Muscle of arm (tissue), 12 donors: ENCODE results near the gene KCNK5. TPM values are rescaled to one million over a fixed set of nuclear protein-coding genes. Genes with fewer than 3 reads are reported as not detected.

ENCODE experiments used
- DNase-seq: peaks from one replicate; pipeline ENCODE4 v3.0.0-alpha.2; 2013
- polyA plus RNA-seq, 12 donors: library from polyadenylated mRNA; unstranded; fragments of 120-200 nt; gene quantifications; one replicate each; pipeline ENCODE4 v1.2.1, GENCODE V29; 2013; ENCODE audit not compliant: insufficient read length in 12 of 12

The KCNK5 gene
- polyA plus RNA-seq, 12 donors: 0.75 to 7.3 (median 1.5) TPM; not detected in 1

DNA sequence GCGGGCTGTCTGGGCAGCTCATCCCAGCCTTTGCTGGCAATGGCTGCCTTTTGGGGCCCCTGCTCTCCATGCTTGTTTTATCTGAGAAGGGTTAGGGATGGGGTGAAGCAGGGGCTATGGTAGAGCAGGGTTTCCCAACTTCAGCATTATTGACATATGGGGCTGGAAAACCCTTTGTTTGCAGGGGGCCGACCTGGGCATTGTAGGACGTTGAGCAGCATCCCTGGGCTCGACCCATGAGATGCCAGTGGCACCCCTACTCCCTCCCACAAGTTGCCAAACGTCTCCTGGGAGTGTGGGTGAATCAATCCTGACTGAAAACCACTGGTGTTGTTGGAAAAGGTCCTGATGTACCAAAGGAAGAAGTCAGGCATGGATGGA, 56.9 kb downstream of the KCNK5 start:
- no peak for DNase-seq

DNA sequence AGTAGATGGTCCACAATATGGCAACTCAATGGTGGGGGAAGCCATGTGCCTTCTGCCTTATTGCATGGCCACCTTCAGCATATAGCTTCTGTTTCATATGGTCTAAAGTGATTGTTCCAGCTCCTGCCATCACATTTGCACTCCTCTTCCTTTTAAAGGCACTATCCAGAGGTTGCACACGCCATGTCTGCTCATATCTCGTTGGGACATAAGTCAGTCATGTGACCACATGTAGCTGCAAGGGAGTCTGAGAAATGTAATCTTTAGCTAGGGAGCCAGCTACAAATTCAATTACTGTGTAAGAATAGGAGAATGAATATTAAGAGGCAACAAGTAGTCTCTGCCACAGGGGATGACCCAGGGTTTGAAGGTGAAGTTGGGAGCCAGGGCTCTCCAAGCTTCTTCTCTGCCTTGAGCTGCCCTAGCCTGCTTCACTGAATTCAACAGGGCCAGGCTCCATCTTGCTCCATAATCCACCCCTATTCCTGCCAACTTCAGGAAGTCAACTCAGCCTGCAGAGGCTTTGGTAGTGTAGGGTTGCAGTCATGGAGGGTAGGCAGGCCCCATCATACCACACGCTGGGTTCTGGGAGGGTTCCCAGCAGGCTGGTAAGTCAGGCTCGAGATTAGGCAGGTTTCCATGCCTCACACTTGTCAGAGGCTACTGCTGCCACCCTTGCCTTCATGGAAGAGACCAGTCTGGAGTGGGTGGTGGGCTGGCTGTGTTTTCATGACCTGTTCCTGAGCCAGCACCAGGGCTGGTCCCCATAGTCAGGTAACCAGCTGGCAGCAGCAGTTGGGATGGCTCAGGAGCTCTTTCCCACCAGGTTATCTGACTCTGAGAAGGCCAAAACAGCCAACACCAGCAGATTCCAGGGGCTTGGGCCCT, 57.5 kb downstream of the KCNK5 start:
- DNase-seq: no peak

DNA sequence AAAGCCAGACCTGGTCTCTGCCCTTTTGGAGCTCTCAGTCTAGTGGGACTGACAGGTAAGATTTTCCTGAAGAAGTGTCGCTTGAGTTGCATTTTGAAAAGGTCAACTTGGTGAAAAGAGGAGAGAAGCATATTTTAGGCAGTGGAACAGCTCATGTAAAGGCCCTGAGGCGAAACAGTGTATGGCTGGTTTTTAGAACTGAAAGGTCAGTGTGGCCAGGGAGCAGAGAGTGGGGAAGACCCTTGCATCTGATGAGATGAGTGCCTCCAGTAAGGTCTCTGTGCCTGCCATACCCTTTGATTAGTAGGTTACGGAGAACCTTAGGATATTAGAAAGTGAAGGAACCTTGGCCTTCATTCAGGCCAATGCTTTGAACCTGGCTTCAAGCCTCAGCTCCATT, 58.4 kb downstream of the KCNK5 start:
- no peak for DNase-seq

DNA sequence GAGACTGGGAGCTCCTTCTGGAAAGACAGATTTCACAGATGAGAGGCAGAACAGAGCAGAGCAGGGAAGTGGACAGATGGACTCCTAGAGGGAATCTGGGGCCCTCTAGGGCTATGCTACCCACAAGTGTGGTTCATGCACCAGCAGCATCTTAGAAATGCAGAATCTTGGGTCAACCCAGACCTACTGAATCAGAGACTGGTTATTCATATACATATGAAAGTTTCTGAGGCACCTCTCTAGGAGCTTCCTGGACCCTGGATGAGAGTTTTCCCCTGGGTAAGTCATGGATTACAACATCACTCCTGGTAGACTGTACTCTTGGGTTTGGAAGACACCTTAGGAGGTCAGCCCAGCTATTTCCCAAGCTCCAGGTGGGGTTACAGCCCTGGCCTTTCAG, 58.9 kb downstream of the KCNK5 start:
- DNase-seq: no peak

DNA sequence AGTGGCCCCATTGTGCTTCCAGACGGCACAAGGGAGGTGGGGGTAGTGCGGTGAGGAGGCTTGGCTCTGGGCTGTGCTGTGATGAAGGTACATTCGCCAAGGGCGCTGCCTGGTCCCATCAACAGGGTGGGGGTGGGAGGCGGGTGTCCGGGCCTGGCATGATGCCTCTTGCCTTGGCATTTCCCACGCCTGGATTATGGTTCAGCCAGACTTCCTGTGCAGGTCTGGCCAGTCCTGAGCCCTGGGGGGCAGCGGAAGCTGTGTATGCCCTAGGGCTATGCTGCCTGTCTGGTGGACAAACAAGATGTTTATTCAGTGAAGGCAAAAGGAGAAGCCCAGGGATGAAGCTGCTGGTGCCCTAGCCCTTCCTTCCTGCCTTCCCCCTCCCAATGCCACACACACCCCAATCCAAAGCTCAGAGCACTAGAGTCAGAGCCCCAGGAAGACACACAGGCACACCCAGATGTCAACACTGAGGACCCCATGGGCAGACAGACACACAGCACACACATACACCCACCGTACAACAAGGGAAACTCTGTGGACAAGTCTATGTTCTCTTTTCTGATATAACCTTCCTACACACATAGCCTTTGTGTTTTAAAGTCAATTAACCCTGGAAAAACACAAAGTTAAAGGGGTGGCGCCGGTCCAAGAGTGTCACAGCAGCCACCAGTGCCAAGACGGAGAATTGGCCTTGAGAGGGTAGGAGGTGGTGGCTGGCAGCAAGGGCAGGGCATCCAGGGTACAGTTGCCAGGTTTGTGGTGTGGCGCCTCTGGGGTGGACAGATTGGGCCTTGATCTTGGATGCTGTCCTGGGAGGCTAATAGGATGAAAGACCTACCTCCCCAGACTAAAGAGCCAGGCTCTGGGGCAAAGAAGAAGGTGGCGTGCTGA, 59.6 kb downstream of the KCNK5 start:
- no peak for DNase-seq

DNA sequence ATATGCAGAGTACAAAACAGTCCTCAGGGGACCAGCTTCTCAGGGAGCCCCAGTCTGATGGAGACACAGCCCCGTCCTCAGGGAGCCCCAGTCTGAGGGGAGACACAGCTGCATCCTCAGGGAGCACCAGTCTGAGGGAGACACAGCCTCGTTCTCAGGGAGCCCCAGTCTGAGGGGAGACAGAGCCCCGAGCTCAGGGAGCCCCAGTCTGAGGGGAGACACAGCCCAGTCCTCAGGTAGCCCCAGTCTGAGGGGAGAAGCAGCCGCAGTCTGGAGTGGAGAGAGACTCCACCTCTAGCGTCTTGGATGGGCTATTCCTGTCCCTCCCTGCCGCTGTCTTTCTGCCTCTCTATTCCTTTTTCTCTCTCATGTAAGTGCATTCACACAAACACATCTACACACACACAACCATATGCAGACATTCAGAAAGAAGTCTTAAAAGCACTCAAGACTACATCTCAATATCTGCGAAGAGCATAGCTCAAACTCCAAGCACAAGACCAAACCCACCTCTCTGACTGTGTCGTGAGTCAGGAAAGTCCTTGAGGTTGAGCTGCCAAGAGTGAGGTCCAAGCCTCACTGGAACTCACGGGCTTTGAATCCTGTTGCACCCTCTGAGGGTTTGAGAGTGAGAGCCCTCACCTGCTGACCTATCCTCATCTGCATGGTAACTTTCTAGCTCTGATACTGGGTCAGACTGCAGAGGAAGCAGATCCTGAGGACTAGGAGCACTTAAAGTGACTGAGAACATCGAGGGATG, 61.2 kb downstream of the KCNK5 start:
- DNase-seq: no peak

DNA sequence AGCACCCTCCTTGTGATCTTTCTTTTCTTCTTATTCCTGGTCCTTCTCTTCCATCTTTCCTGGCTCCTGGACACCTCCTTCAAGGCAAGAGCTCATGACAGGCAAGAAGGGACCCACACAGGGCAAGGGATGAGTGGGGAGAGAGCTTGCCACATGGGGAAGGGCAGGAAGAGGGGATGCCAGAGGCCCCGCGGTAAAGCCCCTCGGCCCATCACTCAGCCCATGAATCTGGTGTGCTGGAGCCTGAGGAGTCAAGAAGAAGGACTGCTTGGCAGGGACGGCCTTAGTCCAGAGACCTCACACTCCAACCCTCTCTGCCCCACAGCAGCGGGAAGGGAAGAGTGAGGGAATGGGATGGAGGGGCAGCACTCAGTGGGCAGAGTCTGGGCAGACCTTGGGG, 62.0 kb downstream of the KCNK5 start:
- no peak for DNase-seq

DNA sequence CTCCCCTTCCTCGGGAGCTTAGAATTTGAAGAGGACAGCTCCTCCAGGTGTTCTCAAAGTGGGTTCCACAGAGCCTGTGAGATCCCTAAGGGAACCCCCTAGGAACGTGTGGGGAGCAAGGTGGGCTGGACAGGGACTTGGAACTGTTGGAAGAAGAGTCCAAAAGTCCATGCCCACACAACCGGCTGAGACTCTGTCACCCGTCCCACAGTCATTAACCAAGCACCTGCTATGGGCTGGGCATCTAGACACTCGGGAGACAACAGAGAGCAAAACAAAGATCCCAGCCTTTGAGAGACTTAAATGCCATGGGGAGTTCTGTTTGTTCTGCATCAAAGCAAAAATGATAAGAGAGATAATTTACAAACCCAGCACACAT, 62.4 kb downstream of the KCNK5 start:
- DNase-seq: no peak

DNA sequence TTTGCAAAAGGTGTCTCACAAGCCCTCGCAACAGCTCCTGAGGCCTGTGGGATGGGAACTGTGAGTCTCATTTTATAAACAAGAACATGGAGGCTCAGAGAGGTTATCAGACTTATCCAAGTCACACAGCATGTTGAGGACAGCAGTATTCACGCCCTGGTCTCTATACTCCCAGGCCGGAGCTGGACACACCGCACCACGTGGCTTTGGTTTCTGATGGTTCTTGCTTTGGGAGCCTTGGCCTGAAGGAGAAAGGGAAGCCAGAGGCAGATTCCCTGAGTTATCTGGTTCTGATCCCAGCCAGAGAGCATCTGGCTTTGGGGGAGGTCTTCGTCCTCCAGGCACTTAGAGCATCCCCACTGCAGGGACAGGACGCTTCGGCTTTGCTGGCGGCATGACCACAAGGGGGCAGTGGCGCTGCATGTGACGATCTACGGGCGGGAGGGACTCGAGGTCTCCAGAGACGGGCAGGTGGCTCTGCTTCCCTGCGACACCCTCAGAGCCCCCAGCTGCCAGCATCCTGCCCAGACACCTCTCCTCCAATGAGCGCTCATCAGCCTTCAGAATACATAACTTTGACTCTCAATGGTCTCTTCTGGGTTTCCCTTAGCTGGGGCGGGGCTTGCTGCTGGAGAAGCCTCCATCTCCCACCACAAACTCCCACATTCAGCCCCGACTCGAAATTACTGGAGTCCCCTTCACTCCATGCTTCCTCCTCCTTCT, 62.9 kb downstream of the KCNK5 start:
- peak; percentile 48 for DNase-seq

DNA sequence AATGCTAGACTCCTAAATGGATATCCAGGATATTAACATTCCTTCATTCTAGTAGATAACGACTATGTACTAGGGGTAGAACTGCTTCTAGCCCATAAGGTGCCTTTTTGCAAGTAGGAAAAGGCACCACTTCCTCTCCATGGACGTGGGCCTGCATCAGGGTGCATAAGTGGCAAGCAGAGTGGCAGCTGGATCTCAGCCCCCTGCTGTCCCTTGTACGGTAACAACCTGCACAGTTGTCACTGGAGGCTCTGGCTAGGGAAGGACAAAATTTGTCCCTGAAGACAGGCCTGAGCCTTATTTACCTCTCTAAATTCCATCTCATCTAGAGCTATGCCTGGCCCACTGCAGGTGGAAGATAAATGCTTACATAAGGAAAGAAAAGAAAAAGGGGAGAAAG, 71.8 kb downstream of the KCNK5 start:
- DNase-seq: no peak

DNA sequence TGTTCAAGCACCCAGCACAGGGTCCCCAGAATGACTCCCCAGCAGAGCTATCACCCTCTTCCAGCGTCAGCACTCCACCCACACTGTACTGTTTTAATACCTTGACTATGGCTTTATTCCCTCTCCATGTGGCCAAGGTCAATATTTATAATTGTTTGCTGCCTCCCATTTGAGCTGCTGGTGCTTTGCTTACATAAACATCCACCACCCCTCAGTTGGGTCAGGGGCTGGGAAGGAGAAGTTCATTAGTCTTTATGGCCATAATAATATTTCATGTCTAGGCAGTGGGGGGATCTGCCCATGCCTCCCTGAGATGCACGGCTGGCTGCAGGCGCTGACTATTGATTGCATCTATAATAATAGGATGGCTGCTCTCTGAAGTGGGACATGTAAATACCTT, 72.5 kb downstream of the KCNK5 start:
- no peak for DNase-seq

DNA sequence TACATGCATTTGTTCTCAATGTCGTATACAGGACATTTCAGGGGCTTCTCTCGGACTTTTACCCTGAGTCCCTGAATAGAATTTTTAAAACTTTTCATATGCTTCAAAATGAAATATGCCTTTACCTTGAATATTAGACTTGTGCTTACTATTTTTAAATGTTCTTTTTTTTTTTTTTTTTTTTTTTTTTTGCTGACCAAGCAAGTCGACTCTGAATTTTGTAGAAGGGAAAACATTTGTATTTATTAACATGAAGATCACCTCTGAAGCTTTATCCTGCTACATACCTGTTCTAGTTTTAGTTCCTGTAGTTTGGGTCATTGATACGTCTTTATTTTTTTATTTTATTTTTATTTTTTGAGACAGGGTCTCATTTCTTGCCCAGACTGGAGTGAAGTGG, 74.6 kb downstream of the KCNK5 start:
- DNase-seq: no peak

DNA sequence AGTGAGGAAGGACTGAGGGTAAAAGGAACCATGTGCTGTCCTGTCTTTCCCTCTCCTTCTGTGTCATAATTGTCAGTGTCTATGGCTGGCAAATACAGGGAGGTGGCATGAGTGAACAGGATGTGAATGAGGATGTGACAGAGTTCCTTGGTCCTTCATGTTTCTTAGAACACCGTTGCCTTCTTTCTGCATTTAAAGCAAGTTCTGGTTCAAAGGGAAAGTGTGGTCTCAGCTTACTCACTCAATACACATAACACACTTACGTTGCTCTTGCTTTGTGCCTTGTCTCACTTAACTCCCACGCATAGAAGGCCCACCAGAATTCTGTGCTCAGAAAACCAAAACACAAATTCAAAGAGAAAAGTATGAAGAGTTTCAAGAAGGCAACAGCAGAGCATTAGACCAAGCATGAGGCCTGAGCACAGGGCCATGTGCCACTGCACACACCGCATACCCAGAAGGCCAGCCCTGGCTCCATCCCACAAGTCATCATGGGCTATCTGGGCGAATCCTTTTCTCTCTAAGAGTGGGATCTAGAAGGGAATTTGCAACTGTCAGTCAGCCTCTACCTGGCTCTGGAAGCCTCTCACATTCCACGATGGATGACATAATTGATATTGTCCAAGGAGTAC, 75.4 kb downstream of the KCNK5 start:
- DNase-seq: no peak

DNA sequence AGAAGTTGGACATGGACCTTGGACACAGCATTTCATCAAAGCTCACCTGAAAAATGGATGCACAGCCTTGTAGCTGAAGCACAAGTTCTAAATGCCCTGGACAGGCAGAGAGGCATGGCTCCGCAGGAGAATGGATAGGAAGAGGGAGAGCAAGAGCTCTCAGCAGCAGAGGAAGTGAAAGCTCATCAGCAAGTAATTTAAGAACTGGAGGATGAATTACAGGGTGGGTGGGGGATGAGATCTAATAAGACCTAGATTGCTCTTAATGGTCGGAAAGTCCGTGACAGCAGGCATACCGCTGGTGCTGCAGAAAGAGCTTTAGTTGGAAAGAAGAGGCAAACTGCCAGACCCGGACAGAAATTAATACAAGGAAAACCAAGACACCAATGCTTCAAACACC, 77.0 kb downstream of the KCNK5 start:
- DNase-seq: no peak

DNA sequence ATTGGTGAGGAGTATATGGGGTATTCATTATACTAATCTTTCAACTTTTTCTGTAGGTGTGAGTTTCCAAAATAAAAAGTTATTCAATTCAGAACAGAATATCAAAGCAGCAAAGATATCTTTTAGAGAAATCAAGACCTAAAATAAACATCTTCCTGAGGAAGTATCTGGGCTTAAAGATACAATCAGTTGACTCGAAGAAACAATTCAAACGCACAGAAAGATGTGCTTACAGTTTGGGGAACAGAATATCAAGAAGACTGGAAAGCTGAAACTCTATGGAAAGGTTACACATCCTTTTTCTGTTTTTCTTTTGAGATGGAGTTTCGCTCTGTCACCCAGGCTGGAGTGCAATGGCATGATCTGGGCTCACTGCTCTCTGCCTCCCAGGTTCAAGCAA, 78.1 kb downstream of the KCNK5 start:
- no peak for DNase-seq

DNA sequence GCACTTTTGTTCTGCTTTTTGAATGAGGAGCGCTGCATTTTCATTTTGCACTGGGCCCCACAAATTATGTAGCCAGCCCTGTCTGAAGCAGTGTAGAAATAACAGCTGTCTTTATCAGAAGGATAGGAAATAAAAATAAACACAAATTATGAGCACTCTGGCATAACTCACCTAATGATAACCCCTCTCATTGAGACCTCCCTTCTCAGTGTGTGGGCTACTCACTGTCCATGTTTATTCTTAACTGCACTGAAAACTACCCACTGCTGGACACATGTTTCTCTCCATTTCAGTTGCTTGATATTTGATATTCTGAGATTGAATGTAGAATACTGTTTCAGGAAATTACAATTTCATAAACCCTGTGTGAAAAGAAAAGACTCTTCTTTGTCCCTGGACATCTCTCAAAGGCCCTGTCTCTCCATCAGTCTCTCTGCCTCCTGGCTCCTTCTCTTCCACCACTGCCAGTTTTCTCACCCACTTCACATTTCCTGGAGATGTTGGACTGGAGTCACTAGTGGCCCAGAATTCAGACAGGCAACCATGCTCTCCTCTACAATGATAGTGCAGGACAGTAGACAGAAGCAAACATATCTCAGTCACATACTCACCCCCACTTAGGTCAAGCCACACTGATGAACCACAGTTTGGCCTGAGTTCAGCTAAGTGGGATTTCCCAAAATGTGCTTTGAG, 84.6 kb downstream of the KCNK5 start:
- no peak for DNase-seq

DNA sequence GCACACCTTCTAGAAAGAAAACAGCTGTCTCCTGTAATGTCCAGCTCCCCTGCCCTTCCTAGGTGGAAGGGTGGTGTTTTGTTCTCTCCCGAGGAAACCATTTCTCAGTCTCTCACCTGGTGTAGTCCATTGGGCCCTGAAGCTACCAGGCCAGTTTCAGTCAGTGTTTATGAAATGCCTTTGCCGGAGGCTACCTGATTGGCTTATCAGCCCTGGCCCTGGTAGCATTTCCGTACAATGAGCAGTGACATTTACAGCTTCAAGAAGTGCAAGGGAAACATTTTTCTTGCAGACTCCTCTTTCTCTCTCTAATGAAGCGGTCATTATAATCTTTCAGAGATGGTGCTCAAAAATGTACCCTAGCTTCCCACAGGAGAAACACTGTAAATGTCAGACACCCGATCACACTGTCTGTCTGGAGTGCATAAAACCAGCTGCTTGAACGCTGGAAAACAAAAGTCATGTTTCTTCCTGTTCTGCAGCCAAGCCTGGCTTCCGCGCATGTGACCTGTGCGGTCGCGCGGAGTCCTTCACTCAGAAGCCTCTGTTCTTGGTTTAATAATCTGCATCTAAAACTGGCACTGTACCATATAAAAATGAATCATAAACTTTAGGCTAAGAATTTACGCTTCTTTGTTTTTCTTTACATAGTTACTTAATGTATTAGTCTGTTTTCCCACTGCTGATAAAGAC, 85.9 kb downstream of the KCNK5 start:
- no peak for DNase-seq

DNA sequence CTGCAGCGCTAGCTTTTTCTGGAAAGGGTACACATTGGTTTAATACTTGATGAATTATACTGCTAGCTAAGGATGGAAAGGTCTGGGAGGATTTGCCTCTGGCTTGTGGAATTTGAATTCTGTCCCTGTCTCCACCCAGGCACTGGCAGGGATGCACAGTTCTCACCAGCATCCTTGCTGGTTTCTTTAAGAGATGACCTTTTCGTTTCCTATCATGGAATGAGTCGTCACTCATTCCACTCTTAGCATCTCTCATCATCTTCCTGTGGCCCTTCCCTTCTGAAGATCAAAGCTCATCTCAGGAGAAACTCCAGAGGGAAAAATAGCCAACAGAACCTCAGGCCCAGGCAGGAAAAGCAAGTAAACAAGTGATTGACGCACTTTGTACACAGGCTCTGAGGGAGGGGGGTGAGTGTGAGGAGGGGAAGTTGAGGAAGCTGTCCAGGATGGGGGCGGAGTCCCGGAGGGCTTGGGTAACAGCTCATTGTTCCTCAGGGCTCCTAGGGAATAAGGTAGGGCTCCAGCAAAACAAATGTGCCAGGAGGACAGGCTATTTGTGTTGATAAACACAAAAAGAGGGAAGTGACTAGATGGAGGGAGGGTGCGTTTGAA, 88.6 kb downstream of the KCNK5 start:
- DNase-seq: no peak
